KG1 (cell line): Measurements from ENCODE around the gene SCD5.

Experiments used
- DNase-seq: peaks from one replicate; lab custom pipeline; 2025; lab: John Stamatoyannopoulos, UW

The SCD5 gene

GRCh38 chr4:82691431-82691830, 107.2 kb downstream of the SCD5 start:
- DNase-seq: no peak

GRCh38 chr4:82688091-82688795, 110.4 kb downstream of the SCD5 start:
- no peak for DNase-seq

GRCh38 chr4:82687531-82687930, 111.1 kb downstream of the SCD5 start:
- no peak for DNase-seq

GRCh38 chr4:82681754-82682153, 116.8 kb downstream of the SCD5 start:
- no peak for DNase-seq

DNA sequence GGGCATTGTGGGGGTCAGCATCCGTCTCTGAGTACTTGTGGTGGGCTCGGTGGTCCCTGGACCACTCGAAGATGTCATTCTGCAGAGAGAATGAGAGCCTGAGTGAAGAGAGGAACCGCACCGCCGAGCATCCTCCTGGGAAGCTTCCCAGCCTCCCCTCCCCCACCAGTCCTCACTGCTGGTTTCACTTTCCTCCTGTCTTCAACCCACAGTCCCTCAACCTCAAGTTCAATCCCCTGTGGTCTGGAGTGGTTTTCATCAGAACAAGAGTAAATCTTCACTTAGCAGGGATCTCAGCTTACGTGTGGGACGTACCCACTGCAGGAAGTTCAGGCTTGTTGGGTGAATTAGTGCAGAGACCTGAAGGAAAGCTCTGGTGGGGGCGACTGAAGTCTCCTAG, 117.8 kb downstream of the SCD5 start:
- no peak for DNase-seq

DNA sequence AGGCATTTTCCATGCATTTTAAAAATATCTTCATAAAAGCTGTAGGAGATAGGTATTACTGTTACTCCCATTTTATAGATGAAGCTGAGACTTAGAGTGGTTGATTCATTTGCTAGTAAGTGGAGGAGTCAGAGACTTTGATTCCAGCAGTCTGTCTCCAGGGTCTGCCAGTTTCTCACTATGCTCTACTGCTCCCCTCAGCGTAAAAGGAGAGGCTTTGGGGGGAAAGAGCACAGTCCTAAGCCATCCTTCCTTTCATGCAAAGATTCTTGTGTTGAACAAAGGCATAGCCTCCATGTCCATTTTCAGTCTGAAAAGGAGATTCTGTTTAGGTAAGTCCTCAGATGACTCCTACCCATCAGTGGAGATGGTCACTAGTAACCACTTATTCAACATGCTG, 119.1 kb downstream of the SCD5 start:
- no peak for DNase-seq

- DNase-seq: no peak
Observed at GRCh38 chr4:82678051-82678450, 120.5 kb downstream of the SCD5 start.

DNA sequence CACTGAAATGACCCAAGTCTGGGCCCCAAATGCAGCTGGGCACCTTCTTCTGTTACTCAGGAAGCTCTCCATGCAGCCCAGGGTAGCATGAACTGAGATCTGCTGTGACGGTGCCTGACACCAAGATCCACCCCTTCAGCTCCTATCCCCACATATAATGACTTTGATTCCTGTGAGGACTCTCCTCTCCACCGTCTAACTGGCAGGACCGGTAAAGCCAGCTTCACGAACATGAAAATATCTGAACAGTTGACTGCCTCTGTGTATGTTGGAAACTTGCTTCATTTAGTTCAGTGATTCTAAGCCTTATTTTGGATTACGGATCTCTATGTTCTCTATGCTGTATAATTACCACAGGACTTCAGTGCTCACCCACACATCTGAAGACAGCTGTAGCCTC, 121.3 kb downstream of the SCD5 start:
- no peak for DNase-seq

DNA sequence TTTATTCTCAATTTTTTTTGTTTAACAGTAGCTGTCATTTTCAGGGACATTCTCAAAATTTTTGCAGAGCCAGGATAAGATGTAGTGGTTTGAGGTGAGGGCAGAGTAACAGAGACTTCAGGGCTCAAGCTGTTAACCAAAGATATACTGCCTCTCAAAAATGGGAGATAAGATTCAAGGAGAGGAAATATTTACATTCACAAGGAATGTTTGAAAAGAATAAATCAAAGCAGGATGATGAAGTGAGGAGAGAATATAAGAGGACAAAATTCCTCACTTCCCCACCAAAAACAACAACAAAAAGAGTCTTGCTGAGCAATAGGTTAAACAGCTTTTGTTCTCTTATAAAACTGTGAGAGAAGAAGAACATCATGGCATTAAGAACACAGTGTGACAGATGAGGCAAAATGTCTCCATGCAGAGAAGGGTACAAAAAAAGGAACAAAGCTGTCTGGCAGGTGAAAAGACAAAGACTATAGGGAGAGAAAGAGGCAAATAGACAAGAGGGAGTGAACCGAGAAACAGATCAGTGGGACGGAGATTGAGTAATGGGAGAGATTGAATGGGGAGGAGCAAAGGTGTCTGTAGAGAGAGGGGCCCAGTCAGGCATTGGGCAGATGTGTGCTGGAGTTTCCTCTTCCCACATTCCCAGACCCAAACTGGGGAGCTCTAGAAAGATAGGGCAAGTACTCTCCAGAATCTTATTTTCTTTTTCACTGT, 130.7 kb downstream of the SCD5 start:
- DNase-seq: no peak

DNA sequence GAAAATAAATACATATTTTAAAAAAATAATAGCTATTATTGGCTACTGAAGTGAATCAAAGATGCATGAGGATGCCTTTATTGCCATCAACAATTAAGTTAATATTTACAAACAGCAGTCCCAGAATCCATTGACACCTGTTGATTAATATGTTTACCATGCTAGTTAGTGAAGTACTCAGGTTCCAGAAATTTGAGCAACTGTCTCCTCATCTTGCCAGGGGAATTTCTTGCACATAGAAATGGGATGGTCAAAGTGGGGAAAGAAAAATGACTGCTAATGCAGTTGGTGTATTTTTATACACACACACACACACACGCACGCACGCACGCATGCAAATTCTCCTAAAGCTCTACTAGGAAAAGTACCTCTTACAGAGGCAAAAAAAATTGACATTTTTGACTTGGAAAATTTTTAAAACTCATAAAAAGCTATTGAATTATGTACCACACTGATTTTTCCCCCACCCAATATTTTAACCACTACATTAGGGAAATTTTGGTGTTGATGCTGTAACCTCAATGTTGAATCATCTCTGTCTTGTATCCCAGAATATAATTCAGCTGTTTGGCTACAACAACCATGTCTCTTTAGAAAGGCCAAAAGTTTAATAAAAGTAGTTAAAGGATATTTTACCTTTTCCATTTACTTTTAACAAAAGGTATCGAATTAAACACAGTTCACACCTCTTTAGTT, 131.5 kb downstream of the SCD5 start:
- no peak for DNase-seq

DNA sequence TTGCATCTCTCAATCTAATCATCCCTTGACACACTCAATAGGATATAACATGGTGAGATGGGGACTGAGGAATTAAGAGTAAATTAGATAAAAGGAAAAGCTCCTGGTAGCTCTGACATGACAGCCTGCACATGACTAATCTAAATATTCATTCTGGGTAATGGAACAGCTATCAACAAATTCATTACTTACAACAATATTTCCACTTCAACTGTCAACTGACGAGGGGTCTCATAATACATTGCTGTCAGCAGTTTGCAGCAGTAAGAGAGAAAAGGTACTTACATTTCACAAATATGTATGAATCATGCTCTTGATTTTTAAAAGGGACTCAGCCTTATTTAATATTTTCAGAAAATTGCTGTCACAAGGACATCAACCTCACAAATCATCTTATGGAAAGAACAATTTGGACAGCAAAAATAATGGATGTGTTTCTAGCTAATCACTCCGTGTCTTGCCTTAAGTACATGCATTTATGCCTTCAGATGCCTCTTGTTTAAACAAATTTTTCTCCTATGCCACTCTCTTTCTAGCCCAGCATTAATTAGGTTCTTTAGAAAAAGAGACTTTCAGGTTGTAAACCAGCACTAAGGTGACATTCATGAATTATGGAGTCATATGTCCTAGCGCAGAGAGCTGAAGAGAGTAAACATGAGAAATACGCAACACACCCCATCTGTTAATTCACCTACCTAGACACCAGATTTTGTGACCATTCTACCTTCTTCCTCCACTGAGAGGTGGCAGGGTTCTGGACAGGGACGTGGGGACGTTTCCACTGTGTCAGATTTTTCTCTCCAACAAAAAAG, 137.2 kb downstream of the SCD5 start:
- no peak for DNase-seq

GRCh38 chr4:82652062-82652461, 146.5 kb downstream of the SCD5 start:
- no peak for DNase-seq

GRCh38 chr4:82650868-82651267, 147.7 kb downstream of the SCD5 start:
- DNase-seq: no peak

- no peak for DNase-seq
Observed at GRCh38 chr4:82648356-82648755, 150.2 kb downstream of the SCD5 start.

DNA sequence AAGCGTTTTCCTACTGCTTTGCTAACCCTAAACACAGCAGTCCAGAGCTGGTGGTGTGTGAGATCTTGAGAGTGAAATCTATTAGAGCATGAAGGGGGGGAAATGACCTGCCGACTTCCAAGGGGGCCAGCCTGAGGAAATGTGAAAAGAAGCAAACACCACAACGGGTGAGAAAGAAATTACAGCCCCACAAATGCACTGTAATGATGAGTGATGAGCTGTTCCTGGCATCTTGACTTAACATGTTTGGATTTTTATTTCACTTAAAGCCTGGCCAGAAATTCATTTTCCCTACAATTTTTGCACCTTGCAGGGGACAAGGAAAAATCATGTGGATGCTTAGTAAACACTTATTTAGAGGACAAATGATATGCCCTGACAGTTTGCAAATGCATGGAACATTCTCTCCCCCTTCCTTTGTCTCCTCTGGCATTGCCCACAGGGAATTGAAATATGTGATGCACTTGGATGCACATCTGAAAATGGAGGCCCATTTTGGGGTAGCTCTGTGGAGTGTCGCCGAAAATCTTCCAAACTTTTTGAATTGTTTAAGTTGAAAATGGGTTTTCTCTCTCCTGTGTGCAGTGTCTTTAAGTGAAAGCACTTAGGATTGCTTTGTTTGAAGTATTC, 152.5 kb downstream of the SCD5 start:
- DNase-seq: no peak

- no peak for DNase-seq
Observed at GRCh38 chr4:82644734-82645126, 153.9 kb downstream of the SCD5 start.

DNA sequence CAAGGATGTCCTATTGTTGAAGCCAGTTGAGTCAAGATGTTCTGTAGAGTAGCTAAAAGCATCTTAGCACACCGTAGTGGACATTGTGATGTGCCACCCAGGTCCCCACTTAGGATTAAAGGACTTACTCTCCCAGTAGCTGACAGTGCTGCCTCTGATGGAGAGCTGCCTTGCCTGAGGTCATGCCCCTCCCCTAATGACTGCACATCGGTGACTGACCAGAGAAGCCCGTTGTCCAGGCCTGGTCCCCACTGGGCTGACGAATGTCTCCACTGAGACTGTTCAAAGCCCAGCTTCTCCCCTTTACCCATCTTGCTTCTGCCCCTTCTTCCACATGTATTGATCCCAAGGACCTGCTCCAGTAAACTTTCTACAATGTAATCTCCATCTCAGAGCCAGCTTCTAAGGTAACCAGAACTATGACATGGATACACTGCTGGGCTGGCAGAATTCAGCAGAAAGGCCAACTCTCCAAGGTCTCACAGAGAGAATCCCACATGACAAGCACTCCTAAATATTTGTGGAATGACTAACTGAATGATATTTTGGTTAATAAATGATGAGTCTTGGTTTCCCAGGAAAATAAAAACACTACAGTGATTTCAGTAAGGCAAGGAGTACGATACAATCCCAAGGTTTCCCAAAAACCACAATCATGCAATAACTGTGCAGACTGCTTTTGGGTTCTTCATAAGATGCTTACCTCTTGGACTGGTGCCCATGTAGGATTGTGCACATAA, 154.4 kb downstream of the SCD5 start:
- no peak for DNase-seq

- DNase-seq: no peak
Observed at GRCh38 chr4:82642331-82642730, 156.3 kb downstream of the SCD5 start.

DNA sequence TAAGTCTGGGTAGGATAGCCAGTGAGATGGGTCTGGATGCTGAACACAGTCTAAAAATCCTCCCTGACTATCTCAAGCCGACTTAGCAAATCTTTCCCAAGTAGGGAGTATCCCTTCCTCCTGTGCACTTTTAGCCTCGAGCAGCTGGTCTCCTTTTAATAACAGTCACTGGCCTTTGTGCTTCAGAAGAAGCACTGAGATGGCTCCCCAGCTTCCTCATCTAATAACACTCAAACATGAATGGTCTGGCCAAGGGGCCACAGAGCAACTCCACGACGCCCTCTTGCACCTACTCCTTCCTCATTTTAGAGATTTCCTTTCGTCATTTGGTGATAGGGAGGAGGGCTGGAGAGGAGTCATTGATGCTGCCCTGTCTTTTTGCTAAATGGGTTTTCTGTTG, 158.1 kb downstream of the SCD5 start:
- no peak for DNase-seq

DNA sequence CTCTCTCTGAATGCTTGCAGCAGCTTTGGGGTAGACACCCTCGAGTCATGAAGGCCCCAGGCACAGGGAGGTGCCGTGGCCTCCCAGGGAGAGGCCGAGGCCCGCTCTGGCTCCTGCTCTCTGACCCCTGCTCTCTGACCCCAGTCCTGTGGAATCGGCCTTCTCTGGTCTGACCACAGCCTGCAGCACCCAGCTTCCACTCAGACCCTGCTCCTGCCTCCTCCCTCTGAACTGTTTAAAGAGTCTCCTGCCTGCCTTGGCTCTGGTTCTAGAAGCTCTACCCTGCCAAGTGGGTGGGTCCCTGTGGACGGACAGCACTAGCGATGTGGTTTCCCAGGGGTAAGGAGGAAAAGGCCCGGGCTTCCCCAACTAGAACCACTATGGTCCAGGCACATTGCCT, 158.6 kb downstream of the SCD5 start:
- DNase-seq: no peak

GRCh38 chr4:82638479-82638878, 160.1 kb downstream of the SCD5 start:
- no peak for DNase-seq
